Upper lobe of right lung (tissue), 1 donor: Measurements from ENCODE around the gene NACC2. TPM values are rescaled to one million over a fixed set of nuclear protein-coding genes. Genes with fewer than 3 reads are reported as not detected.

ENCODE experiments used
- ATAC-seq: fragments of 200-7000 bp; cut with Tn5 transposase; one replicate; pipeline ENCODE4 v1.9.1; 2020; ENCODE audit warnings: mild to moderate bottlenecking, moderate library complexity
- DNase-seq: peaks from one replicate; pipeline ENCODE4 v3.0.0-alpha.2; 2020
- H3K27ac ChIP-seq: fragments of 200-600 bp; one replicate; pipeline ENCODE4 v1.8.0; 2022
- H3K27me3 ChIP-seq: fragments of 200-600 bp; one replicate; pipeline ENCODE4 v1.8.0; 2022; ENCODE audit warnings: mild to moderate bottlenecking
- H3K36me3 ChIP-seq: fragments of 200-600 bp; one replicate; pipeline ENCODE4 v1.8.0; 2022
- H3K4me1 ChIP-seq: fragments of 200-600 bp; one replicate; pipeline ENCODE4 v1.8.0; 2022
- H3K4me3 ChIP-seq: fragments of 200-600 bp; one replicate; pipeline ENCODE4 v1.8.0; 2022; ENCODE audit warnings: mild to moderate bottlenecking
- H3K9me3 ChIP-seq: fragments of 200-600 bp; one replicate; pipeline ENCODE4 v1.8.0; 2022
- intact Hi-C: fragments of 100-400 bp; cut with DNase I; formaldehyde crosslinking; loops from one replicate; pipeline ENCODE4 v1.11.0; 2022
- total RNA-seq: library from RNA; stranded (reverse); fragmentation: NEBNext Ultra II Directional; extraction: Animal tissue kit (Norgen Biotek cat#: 25700); gene quantifications from one replicate; pipeline ENCODE4 v1.2.1, GENCODE V29; 2021
- TF ChIP-seq, protein P1 (sequence below): fragments of 200-600 bp; IDR thresholded peaks from one replicate; pipeline ENCODE4 v1.8.0; 2022; ENCODE audit warnings: antibody characterized with exemption
- donor health status: DM: no; HTN: yes; CAD: no; lungs with severe emphysema.

The NACC2 gene
- total RNA-seq, 1 donor from 2014 or later: 33.5 TPM

DNA sequence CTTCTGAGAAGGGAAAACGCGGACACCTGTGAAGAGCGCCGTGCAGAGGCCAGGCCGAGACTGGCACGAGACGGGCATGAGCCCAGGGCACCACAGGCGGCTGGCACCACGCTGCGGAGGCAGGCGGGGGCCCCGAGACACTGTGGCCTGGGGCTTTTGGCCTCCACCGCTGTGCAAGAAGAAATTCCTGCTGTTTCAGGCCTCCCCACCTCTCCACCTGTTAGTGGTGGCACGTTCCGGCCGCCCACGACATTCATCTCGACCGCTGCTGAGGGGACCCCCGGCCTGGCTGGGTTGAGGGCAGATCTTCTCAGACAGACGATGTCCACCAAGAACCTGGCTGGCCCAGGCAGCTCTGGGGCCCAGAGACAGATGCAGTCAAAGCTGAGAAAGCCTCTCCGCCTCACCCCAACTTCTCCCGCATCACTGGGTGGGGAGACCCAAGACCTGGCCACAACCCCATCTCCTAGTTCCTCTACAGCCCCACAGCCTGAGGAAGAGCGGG is 11.5 kb downstream of the NACC2 start:
- Histone ChIP-seq H3K9me3 (no peaks in the 10 kb centered on the region), H3K27me3 (no peaks in the 10 kb centered on the region), H3K4me1 (peaks cover 52% of the 10 kb centered on the region), H3K36me3 (no peaks in the 10 kb centered on the region), H3K27ac (no peak overlapping the region), H3K4me3 (no peak overlapping the region)
- intact Hi-C loops: no loop called here
- TF ChIP-seq, protein P1, sequence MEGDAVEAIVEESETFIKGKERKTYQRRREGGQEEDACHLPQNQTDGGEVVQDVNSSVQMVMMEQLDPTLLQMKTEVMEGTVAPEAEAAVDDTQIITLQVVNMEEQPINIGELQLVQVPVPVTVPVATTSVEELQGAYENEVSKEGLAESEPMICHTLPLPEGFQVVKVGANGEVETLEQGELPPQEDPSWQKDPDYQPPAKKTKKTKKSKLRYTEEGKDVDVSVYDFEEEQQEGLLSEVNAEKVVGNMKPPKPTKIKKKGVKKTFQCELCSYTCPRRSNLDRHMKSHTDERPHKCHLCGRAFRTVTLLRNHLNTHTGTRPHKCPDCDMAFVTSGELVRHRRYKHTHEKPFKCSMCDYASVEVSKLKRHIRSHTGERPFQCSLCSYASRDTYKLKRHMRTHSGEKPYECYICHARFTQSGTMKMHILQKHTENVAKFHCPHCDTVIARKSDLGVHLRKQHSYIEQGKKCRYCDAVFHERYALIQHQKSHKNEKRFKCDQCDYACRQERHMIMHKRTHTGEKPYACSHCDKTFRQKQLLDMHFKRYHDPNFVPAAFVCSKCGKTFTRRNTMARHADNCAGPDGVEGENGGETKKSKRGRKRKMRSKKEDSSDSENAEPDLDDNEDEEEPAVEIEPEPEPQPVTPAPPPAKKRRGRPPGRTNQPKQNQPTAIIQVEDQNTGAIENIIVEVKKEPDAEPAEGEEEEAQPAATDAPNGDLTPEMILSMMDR: no peak
- ATAC-seq (no peak), DNase-seq (peak; percentile 64)

DNA sequence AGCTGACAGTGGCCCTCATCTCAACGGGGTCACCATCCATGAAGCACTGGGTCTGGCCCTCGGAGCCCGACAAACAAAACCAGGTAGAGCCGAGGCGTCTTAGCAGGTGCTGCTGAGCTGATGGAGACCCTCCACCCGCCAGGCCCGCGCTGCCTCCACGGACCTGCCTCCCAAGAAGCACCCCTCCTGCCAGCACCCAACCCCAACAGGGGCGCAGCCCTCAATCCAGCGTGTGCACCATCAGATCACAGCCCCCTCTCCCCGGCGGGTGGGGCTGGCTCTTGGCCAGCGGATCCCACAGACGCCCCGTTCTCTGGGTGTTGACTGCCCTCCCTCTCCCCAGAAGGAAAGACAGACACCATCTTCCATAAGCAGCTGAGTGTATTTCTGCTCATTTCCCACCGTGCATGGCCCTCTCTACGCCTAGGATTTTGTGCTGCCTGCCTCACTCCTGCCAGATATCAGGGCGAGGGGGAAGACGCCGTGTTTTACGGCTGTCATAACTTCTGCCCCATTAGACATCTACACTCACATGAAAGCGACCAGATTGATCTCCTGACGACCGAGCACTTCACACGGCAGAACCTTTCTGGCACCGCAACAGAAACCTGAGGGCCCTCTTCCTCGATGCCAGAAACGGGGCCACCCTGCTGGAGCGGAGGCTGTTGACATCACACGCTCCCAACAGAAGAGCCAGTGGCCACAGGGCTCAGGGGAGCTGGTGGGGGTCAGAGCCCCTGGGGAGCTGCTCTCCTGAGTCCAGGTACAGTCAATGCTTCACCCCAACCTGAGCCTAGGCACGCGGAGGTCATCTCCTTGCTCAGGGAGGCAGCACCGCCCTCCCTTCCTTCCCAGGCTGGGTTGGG is 12.4 kb downstream of the NACC2 start:
- Histone ChIP-seq H3K27me3 (no peaks in the 10 kb centered on the region), H3K4me1 (peaks cover 48% of the 10 kb centered on the region), H3K27ac (no peak overlapping the region), H3K36me3 (no peaks in the 10 kb centered on the region), H3K4me3 (no peak overlapping the region), H3K9me3 (no peaks in the 10 kb centered on the region)
- ATAC-seq (no peak), DNase-seq (peak; percentile 52)
- intact Hi-C loops: no loop called here
- TF ChIP-seq, protein P1: no peak

DNA sequence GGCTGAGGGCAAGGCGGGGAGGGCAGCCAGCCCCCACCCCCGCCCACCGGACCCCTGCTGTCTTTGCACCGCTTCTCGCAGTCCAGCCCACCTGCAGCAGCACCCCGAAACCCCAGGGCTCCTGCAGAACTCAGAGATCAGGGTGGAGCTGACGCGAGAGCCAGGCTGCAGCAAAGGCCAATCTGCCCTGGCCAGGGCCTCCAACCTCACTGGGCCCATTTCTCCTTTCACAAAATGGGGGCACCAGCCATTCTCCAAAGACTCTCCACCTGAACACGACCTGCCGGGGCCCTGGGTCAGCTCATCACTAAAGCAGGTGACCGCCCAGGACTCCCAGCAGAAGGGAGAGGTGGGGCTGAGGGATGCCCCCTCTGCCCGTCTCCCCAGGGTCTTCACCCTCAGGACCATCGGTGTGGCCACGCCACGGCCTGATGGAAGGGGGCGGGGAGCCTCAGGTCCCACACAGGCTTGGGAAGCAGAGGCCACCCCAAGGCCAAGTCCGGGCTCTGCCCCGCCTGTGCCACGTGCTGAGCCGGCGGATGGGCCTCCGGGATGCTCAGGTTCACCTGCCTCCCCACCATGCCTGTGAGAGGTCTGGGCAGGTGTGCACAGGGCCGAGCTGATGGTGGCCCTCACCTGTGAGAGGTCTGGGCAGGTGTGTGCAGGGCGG is 13.1 kb downstream of the NACC2 start:
- DNase-seq: peak; percentile 69
- Histone ChIP-seq H3K27ac (no peak overlapping the region), H3K9me3 (no peaks in the 10 kb centered on the region), H3K36me3 (no peaks in the 10 kb centered on the region), H3K4me3 (no peak overlapping the region), H3K27me3 (no peaks in the 10 kb centered on the region), H3K4me1 (peaks cover 47% of the 10 kb centered on the region)
- intact Hi-C loops: no loop called here
- TF ChIP-seq, protein P1: no peak
- no peak for ATAC-seq

DNA sequence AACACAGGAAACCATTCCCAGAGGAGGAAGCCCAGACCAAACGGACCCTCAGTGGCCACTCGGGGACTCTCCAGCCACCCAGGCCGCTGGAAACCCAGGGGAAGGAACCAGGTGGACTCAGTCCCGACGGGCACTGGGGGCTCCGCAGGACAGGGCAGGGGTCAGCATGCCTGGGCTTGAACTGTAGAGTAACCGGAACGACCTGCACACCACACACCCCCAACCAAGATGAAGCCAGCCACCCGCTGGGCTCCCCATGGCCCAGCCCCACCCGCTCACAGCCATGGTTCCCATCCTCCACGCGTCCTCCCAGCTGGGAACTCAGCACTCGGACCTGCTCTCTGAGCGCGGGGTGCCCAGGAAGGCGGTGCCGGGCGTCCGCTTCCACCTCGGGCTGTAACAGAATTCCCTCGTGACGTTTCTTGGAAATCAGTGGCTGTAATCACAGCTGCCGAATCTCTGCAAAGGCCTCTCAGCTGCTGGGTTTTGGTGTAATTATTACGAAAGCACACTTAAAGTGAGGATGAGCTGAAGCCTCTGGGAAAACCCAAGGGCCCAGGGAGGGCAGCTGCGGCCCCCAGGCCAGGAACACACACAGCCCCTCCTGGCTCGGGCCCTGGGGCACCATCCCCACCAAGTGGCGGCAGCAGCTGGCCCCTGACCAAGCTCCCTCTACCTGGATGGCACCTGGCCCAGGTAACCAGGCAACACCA is 13.8 kb downstream of the NACC2 start:
- no peak for DNase-seq
- no peak overlapping the region for H3K27ac ChIP-seq
- H3K4me1 ChIP-seq: peaks cover 40% of the 10 kb centered on the region

GRCh38 chr9:136080716-136081112 is 14.4 kb downstream of the NACC2 start:
- Histone ChIP-seq H3K9me3 (no peaks in the 10 kb centered on the region), H3K4me1 (peaks cover 35% of the 10 kb centered on the region), H3K36me3 (no peaks in the 10 kb centered on the region), H3K27me3 (no peaks in the 10 kb centered on the region), H3K4me3 (no peak overlapping the region), H3K27ac (no peak overlapping the region)
- no peak for DNase-seq
- ATAC-seq: no peak
- TF ChIP-seq, protein P1: no peak
- intact Hi-C loops: no loop called here

More for the DNA sequence above, 13.8 kb downstream of the NACC2 start:
- H3K4me3 ChIP-seq: no peak overlapping the region
- H3K27me3 ChIP-seq: no peaks in the 10 kb centered on the region
- H3K9me3 ChIP-seq: no peaks in the 10 kb centered on the region
- H3K36me3 ChIP-seq: no peaks in the 10 kb centered on the region
- TF ChIP-seq, protein P1: no peak
- no peak for ATAC-seq
- intact Hi-C loops: no loop called here
